Heart right ventricle (tissue), 16 donors: ENCODE data around the gene PTPRN2. TPM values are rescaled to one million over a fixed set of nuclear protein-coding genes. Genes with fewer than 3 reads are reported as not detected.

Experiments
- ATAC-seq, 8 donors: fragments of 200-7000 bp; cut with Tn5 transposase; one replicate each; pipeline ENCODE4 v1.9.1; 2020; ENCODE audit warnings: mild to moderate bottlenecking in 8 of 8, moderate library complexity in 8 of 8, moderate number of reproducible peaks in 1 of 8
- DNase-seq, 2 donors: peaks; one replicate each; pipeline ENCODE4 v3.0.0-alpha.2; 2020
- H3K27ac ChIP-seq, 10 donors: fragments of 200-600 bp; sonication (generic) in 2 of 10; one replicate each; pipeline versions ENCODE4 v1.5.0 to v1.8.0; 2020 to 2022; ENCODE audit warnings: mild to moderate bottlenecking in 3 of 10
- H3K27me3 ChIP-seq, 7 donors: fragments of 200-600 bp; one replicate each; pipeline ENCODE4 v1.8.0; 2021 to 2022; ENCODE audit warnings: mild to moderate bottlenecking in 2 of 7
- H3K36me3 ChIP-seq, 9 donors: fragments of 200-600 bp; sonication (generic) in 1 of 9; one replicate each; pipeline versions ENCODE4 v1.5.0 to v1.8.0; 2020 to 2022; ENCODE audit warnings: mild to moderate bottlenecking in 2 of 9
- H3K4me1 ChIP-seq, 9 donors: fragments of 200-600 bp; sonication (generic) in 1 of 9; one replicate each; pipeline versions ENCODE4 v1.5.0 to v1.8.0; 2020 to 2022; ENCODE audit warnings: mild to moderate bottlenecking in 4 of 9
- H3K4me3 ChIP-seq, 10 donors: fragments of 200-600 bp; sonication (generic) in 2 of 10; one replicate each; pipeline versions ENCODE4 v1.5.0 to v1.8.0; 2020 to 2022; ENCODE audit warnings: mild to moderate bottlenecking in 7 of 10, moderate library complexity in 2 of 10
- H3K9me3 ChIP-seq, 11 donors: fragments of 200-600 bp in 10 of 11; sonication (generic) in 2 of 11; one replicate each; pipeline versions ENCODE4 v1.5.0 to v1.8.0; 2013 to 2022; ENCODE audit warnings: mild to moderate bottlenecking in 2 of 11, control low read depth in 1 of 11, moderate library complexity in 1 of 11
- WGBS, 2 donors: extraction: QIAGEN DNeasy Blood & Tissue Kit; methylation state at CpG; one replicate each; pipeline ENCODE4 v1.1.7; 2013; ENCODE audit warnings: inconsistent platforms in 1 of 2; 5-methylcytosine and 5-hydroxymethylcytosine counted together
- intact Hi-C, 10 donors: fragments of 100-400 bp; cut with DNase I; formaldehyde crosslinking; loops; one replicate each; pipeline versions ENCODE4 v1.11.1 to v1.14.2; 2022
- polyA plus RNA-seq, 2 donors: library from polyadenylated mRNA; stranded (reverse); fragments of 200-250 nt; gene quantifications; one replicate each; pipeline ENCODE4 v1.2.3, GENCODE V29; 2013
- total RNA-seq, 10 donors: library from RNA; stranded (reverse); fragmentation: NEBNext Ultra II Directional in 3 of 10; extraction: Animal tissue kit (Norgen Biotek cat#: 25700) in 3 of 10; gene quantifications; one replicate each; pipeline versions ENCODE4 v1.2.1 to v1.2.4, GENCODE V29; 2021 to 2023
- TF ChIP-seq, protein P1 (sequence below), 9 donors: fragments of 200-600 bp; sonication (generic) in 2 of 9; IDR thresholded peaks; one replicate each; pipeline versions ENCODE4 v1.5.0 to v1.8.0; 2021 to 2022; ENCODE audit warnings: antibody characterized with exemption in 9 of 9, mild to moderate bottlenecking in 5 of 9, moderate library complexity in 1 of 9
- donor health status: Arrhythmogenic right ventricular cardiomyopathy.
- donor health status: ischemic (EF 13 %, LVEDD 7.1; RV severe dilation, severe dysfunction).
- donor health status: healthy with polysubstance abuse.
- donor health status: DM: no; HTN: yes; CAD: no.
- donor health status: DM: no; HTN: no; CAD: no.
- donor health status: ischemic (EF 25% LVEDD 6.9; RV normal size, moderate dysfunction).
- donor health status: ischemic (EF 25% LVEDD 5.7; RV mildly dilated, moderate dysfunction).
- donor health status: healthy.
- donor health status: DM: yes; HTN: yes; CAD: no.
- donor health status: Ischemic cardiomyopathy.
- donor health status: ischemic (EF 35%, LVEDD 5.7; RV mildly dilated, moderate dysfunction).
- donor health status: nonischemic (EF 11% LVEDD 7.7; RV severe dilation, severe dysfunction).
- donor health status: DM: yes; HTN: yes; CAD: no.
- donor health status: PGD.
- donor health status: ischemic (EF 29% LVEDD 5.4; RV normal size, mild dysfunction).
- donor health status: nonischemic (EF 23%, LVEDD 6.1; RV moderate dilation, normal function).

The PTPRN2 gene
- total and polyA plus RNA-seq, 12 donors, result 0.82 to 1.8 (median 1.3) TPM

DNA sequence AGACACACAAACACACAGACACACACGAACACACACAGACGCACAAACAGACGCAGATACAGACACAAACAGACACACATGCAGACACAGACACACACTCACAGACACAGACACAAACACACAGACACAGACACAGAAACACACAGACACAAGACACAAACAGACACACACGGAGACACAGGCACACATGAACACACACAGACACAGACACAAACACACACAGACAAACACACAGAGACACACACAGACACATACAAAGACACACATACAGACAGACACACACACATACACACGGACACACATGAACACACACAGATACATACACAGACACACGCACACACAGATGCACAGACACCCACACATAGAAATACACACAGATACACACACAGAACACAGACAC is 815.9 kb downstream of the PTPRN2 start:
- no peak overlapping the region for H3K27ac ChIP-seq
- H3K4me3 ChIP-seq, result no peak overlapping the region
- no peaks in the 10 kb centered on the region for H3K4me1 ChIP-seq
- no peaks in the 10 kb centered on the region for H3K36me3 ChIP-seq
- DNase-seq (no peak), ATAC-seq (no peak)
- WGBS, 2 donors, result 87 to 91% methylated on average over 6 of the region's 6 CpGs
- peaks cover 0 to 19% (median 0%) of the 10 kb centered on the region in 11 donors for H3K9me3 ChIP-seq
- intact Hi-C loops, result no loop called here
- peaks cover 0 to 39% (median 14%) of the 10 kb centered on the region in 7 donors for H3K27me3 ChIP-seq
- TF ChIP-seq, protein P1, sequence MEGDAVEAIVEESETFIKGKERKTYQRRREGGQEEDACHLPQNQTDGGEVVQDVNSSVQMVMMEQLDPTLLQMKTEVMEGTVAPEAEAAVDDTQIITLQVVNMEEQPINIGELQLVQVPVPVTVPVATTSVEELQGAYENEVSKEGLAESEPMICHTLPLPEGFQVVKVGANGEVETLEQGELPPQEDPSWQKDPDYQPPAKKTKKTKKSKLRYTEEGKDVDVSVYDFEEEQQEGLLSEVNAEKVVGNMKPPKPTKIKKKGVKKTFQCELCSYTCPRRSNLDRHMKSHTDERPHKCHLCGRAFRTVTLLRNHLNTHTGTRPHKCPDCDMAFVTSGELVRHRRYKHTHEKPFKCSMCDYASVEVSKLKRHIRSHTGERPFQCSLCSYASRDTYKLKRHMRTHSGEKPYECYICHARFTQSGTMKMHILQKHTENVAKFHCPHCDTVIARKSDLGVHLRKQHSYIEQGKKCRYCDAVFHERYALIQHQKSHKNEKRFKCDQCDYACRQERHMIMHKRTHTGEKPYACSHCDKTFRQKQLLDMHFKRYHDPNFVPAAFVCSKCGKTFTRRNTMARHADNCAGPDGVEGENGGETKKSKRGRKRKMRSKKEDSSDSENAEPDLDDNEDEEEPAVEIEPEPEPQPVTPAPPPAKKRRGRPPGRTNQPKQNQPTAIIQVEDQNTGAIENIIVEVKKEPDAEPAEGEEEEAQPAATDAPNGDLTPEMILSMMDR (IDR thresholded peaks at IDR 0.05), result no peak

DNA sequence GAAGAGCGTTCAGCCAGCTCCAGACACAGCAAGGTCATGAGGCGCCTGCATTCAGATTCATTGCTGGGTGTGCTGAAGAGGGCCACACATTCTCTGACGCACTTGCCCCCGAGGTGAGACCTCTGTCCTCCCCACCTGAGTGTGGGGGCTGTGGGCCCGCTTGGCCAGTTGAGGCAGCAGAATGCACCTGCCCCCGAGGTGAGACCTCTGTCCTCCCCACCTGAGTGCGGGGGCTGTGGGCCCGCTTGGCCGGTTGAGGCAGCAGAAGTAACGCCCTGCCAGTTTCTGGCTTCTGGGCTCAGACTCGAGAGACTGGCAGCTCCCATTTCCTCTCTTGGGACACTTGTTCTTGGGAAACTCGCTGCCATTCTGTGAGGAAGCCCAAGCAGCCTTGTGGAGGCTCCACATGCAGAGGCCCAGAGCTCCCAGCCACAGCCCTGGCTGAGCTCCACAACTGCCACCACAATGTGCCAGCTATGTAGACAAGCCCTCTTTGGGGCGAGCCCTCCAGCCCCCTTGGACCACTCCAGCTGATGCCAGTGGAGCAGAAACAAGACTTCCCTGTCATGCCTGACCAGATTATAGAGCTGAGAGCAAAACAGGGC is 816.8 kb downstream of the PTPRN2 start:
- no peak for ATAC-seq
- H3K4me1 ChIP-seq, result no peaks in the 10 kb centered on the region
- TF ChIP-seq, protein P1 (IDR thresholded peaks at IDR 0.05), result no peak
- peaks cover 0 to 39% (median 15%) of the 10 kb centered on the region in 7 donors for H3K27me3 ChIP-seq
- WGBS, 2 donors, result 91% methylated on average over 13 of the region's 13 CpGs
- intact Hi-C loops, result no loop called here
- H3K27ac ChIP-seq, result no peak overlapping the region
- H3K36me3 ChIP-seq, result no peaks in the 10 kb centered on the region
- H3K9me3 ChIP-seq, result peaks cover 0 to 19% (median 0%) of the 10 kb centered on the region in 11 donors
- H3K4me3 ChIP-seq, result no peak overlapping the region
- DNase-seq, result no peak

DNA sequence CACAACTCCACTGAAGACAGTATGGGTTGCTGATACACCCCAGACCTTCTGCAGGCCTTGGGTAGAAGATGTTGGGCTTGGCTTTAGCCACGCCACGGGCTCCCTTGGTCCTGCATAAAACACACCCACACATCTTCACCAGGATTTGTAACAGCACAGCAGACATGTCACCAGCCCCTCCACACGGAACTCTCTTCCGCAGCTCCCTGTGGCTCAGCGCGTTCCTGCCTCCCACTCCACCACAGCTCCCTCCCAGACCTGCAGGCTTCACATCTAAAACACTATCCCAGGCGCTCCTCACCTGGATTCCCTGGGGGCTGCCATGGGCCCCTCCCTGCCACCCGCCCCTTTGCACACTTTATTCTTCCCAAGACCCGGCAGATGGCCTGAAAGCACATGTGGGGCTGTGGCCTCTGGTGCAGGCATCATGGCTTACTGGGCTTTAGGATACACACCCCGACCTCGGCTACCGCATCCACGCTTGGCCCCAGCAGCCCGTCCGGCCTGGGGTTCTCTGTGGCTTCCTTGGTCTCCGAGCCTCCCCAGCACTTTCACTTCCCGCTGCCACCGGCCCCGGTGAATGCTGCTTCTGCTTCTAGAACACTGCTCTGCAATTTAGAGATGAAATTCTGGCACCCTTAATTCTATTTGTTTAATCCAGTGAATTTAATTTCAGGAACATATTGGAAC is 818.0 kb downstream of the PTPRN2 start:
- ATAC-seq (no peak), DNase-seq (no peak)
- TF ChIP-seq, protein P1 (IDR thresholded peaks at IDR 0.05), result no peak
- Histone ChIP-seq H3K36me3 (no peaks in the 10 kb centered on the region), H3K4me3 (no peak overlapping the region), H3K27ac (no peak overlapping the region), H3K4me1 (no peaks in the 10 kb centered on the region), H3K27me3 (peaks cover 0 to 39% (median 15%) of the 10 kb centered on the region in 7 donors), H3K9me3 (peaks cover 0 to 28% (median 0%) of the 10 kb centered on the region in 11 donors)
- WGBS, 2 donors, result 74 to 84% methylated on average over 19 of the region's 19 CpGs
- intact Hi-C loops, result no loop called here

- Histone ChIP-seq H3K9me3 (peaks cover 0 to 29% (median 0%) of the 10 kb centered on the region in 11 donors), H3K36me3 (no peaks in the 10 kb centered on the region), H3K27ac (no peak overlapping the region), H3K27me3 (peaks cover 0 to 39% (median 15%) of the 10 kb centered on the region in 7 donors), H3K4me3 (no peak overlapping the region), H3K4me1 (no peaks in the 10 kb centered on the region)
- TF ChIP-seq, protein P1 (IDR thresholded peaks at IDR 0.05), result no peak
- ATAC-seq (no peak), DNase-seq (no peak)
- WGBS, 2 donors, result 55 to 56% methylated on average over 17 of the region's 17 CpGs
- intact Hi-C loops, result no loop called here
Measured at GRCh38 chr7:157769086-157769485, 818.5 kb downstream of the PTPRN2 start.
